Measurements from ENCODE around the gene SNX8. TPM values are rescaled to one million over a fixed set of nuclear protein-coding genes. Genes with fewer than 3 reads are reported as not detected.

The SNX8 gene
- total RNA-seq, 2 experiments from 2014 or later: 12.1 to 42.0 TPM

GRCh38 chr7:2241580-2242540 is 72.4 kb downstream of the SNX8 start, which contains the start of the genes MRM2 and NUDT1:
Gene MRM2 (minus strand): TSS chr7:2242205. CDS start chr7:2242169, 36 bp downstream.
Gene NUDT1 (plus strand): TSS chr7:2242226. CDS start chr7:2244575, 2,349 bp downstream.
- TF ChIP-seq CTCF (conservative IDR thresholded peaks at IDR 0.05; ENCODE audit: low read length) (no peak; the same call in 1 of the 2 replicates), EZH2phosphoT487 (IDR thresholded peaks at IDR 0.05; ENCODE audit: borderline replicate concordance, low read depth, low read length) (no peak)
- H4K20me1 ChIP-seq (ENCODE audit: insufficient read depth, low read length): 0 out of 2 replicates have a peak, but pooled peaks cover 5% of the 10 kb centered on the region
- H3K9me2 ChIP-seq (ENCODE audit: insufficient read depth, low read length): no peaks in the 10 kb centered on the region
- H3K36me3 ChIP-seq (ENCODE audit: insufficient read depth, low read length): peaks cover 22% of the 10 kb centered on the region
- intact Hi-C loops (cut with micrococcal nuclease; ENCODE audit: unreplicated experiment): loop anchor here (5.0 kb wide), 1 partner anchor 65 kb away; no protein-coding TSS in a partner anchor
- POLR2A ChIA-PET: interaction anchor here (0.6 to 1.5 kb wide), 6 partner anchors 10 to 602 kb away, joined by 3 to 7 read pairs (median 4); no protein-coding TSS in a partner anchor
- H3K9me3 ChIP-seq (ENCODE audit: low read length): no peaks in the 10 kb centered on the region
- CTCF ChIA-PET (ENCODE audit: unreplicated experiment): interaction anchor here (1.1 kb wide), 1 partner anchor 106 kb away, joined by 3 read pairs; no protein-coding TSS in a partner anchor
- BruUV-seq (replicated peaks): no TSS peak
- H3K27ac ChIP-seq (ENCODE audit: low read depth, low read length, poor library complexity, severe bottlenecking): peak within 1 kb of the TSS; percentile 65
- H3K79me2 ChIP-seq (ENCODE audit: insufficient read depth, low read depth, low read length): peaks cover 30% of the 10 kb centered on the region
- DNase-seq (ENCODE audit: low spot score): peak; percentile 87
- peak within 1 kb of the TSS; percentile 49; the same call in 1 of the 2 replicates for H2AFZ ChIP-seq (ENCODE audit: low read length)
- peak within 1 kb of the TSS; percentile 99 for H3K4me3 ChIP-seq (ENCODE audit: low read depth, low read length, poor library complexity, severe bottlenecking)
- peaks cover 40% of the 10 kb centered on the region for H3K4me1 ChIP-seq (ENCODE audit: insufficient read depth, low read length, poor library complexity, severe bottlenecking)
- peak within 1 kb of the TSS; percentile 86 for H3K4me2 ChIP-seq (ENCODE audit: low read length)

DNA sequence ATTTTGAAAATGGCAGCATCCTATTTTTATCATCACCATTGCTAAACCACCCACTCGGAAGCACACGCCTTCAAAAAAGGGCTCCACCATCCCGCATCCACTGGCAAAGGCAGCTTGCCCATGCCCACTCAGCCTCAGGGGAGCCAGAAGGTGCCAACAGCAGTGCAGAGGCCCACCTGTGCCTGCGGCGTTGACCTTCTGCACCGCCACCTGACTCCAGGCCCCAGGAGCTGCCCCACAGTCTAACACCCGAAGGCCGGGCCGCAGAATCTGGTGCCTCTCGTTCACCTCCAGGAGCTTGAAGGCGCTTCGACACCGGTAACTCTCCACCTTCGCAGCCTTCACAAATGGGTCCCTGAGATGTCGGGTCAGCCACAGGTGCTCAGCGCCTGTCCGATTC is 75.0 kb downstream of the SNX8 start:
- TF ChIP-seq CTCF (conservative IDR thresholded peaks at IDR 0.05; ENCODE audit: low read length): no peak
- no peak for TF ChIP-seq EZH2phosphoT487 (IDR thresholded peaks at IDR 0.05; ENCODE audit: borderline replicate concordance, low read depth, low read length)
- H3K4me3 ChIP-seq (ENCODE audit: low read depth, low read length, poor library complexity, severe bottlenecking): no peak overlapping the region
- peaks cover 34% of the 10 kb centered on the region for H3K79me2 ChIP-seq (ENCODE audit: insufficient read depth, low read depth, low read length)
- peaks cover 48% of the 10 kb centered on the region for H3K36me3 ChIP-seq (ENCODE audit: insufficient read depth, low read length)
- no peak overlapping the region for H3K27ac ChIP-seq (ENCODE audit: low read depth, low read length, poor library complexity, severe bottlenecking)
- H2AFZ ChIP-seq (ENCODE audit: low read length): no peak overlapping the region
- no peaks in the 10 kb centered on the region for H3K9me3 ChIP-seq (ENCODE audit: low read length)
- intact Hi-C loops (cut with micrococcal nuclease; ENCODE audit: unreplicated experiment): no loop called here
- H3K4me1 ChIP-seq (ENCODE audit: insufficient read depth, low read length, poor library complexity, severe bottlenecking): peaks cover 44% of the 10 kb centered on the region
- 0 out of 2 replicates have a peak, but pooled peaks cover 5% of the 10 kb centered on the region for H4K20me1 ChIP-seq (ENCODE audit: insufficient read depth, low read length)
- ChIA-PET POLR2A (interaction anchor here (1.0 to 1.3 kb wide), 2 partner anchors 20 to 115 kb away, joined by 3 read pairs; no protein-coding TSS in a partner anchor), CTCF (ENCODE audit: unreplicated experiment) (no interaction called here)
- no peaks in the 10 kb centered on the region for H3K9me2 ChIP-seq (ENCODE audit: insufficient read depth, low read length)
- no TSS peak for BruUV-seq (replicated peaks)
- H3K4me2 ChIP-seq (ENCODE audit: low read length): no peak overlapping the region
- no peak for DNase-seq (ENCODE audit: low spot score)

All from OCI-LY7 (cell line).